NCI-H526 (cell line): ENCODE data around the gene SLA2.
A peak's percentile ranks its signal among the peaks of the same experiment; 100 is the strongest.
"Not testable (repeated sequence)": the region's sequence is repeated elsewhere in the genome, so short reads cannot be mapped to it uniquely, and the experiment has no call there.

Source experiments
- DNase-seq, 2 experiments: peaks; one replicate each; lab custom pipeline; 2025; lab: John Stamatoyannopoulos, UW

The SLA2 gene

DNA sequence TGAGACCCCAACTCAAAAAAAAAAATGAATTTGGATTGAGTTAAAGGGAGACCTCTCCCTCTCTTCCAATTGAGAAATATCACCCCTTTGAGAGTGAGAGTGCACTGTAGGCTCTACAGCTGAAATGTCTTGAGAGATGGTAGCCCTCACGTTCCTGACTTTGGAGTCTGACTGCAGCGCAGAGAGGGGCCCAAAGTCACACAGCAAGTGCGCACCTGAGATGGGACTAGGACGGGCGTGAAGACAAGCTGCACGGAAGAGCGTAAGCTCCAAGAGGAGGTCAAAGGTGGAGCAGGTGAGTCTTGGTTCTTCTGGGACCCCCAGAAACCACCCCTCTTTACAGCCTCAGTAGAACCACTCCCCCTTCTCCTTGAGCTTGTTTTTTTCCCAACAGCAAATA lies 643 bp downstream of the SLA2 start:
- no peak for DNase-seq

DNA sequence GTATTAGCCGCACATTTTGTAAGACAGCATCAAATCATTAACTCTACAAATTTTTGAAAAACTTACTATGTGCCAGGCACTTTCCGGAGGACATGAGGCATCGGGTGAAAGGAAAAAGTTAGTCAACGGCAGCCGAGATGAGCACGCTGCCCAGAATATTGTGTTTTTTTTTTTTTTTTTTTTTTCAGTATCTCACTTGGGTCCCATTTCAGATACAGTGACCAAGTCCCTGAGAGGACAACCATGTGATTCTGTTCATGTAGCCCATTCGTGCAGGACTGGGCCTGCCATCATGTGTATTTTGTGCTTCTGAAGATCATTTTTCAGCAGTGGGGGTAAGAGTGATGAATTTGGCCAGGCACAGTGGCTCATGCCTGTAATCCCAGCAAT lies 1.3 kb downstream of the SLA2 start:
- no peak for DNase-seq

DNA sequence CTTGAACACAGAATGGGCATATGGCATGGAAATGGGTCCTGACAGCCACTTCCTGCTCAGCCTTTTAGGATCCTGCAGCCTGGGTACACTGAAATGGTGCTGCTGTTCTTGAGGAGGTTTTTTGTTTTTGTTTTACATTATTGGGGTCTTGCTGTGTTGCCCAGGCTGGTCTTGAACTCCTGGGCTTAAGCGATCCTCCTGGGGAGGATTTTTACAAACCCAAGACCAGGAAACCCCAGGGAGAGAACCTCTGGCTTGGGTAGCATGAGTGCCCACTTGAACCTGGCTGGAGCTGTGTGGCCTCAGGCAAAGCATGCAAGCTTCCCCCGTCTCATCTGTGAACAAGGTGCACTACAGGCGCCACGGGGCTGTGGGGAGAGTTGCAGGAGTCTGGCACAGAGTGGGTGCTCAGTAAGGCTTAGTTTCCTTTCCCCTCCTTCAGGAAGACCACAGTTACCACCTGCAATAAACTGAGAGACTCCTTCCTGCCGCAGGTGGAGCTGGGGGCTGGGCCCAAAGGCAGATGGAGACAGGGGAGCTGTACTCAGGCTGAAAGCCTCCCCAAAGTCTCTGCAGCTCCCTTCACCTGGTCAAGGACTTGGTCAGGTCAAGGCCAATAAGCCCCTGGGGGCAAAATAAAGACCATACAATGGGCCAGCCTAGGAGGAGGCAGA lies 1.8 kb downstream of the SLA2 start:
- DNase-seq, result peak in 1 of 2 experiments; percentile 16

DNA sequence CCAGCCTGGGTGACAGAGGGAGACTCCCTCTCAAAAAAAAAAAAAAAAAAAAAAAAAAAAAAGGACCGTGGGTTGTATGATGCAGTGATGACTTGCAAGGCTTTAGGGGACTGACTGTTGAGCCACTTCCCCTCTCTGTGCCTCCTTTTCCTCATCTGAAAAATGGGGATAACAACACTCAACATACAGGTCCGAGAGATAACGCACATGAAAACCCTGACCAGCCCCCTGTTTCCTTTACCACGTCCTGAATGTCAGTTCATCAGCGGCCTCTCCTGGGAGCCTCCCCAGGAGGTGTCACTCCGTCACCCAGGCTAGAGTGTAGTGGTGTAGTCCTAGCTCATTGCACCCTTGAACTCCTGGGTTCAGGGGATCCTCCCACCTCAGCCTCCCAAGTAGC lies 3.9 kb downstream of the SLA2 start:
- DNase-seq, result no peak

DNA sequence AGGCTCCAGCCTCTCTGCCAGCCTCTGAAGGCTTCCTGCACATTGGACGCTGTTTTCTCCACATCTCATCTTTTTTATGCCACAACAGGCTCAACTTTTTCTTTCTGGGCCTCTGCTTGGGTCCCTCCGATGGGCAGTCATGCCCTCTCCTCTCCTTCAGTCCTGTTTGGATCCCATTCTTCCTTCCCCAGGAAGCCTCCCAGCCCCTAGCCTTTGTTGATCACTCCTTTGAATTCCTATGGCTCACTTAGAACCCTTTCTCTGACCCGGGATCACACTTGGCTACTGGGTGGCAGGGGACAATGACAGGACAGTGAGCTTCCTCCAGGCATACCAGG lies 4.5 kb downstream of the SLA2 start:
- DNase-seq, result no peak

DNA sequence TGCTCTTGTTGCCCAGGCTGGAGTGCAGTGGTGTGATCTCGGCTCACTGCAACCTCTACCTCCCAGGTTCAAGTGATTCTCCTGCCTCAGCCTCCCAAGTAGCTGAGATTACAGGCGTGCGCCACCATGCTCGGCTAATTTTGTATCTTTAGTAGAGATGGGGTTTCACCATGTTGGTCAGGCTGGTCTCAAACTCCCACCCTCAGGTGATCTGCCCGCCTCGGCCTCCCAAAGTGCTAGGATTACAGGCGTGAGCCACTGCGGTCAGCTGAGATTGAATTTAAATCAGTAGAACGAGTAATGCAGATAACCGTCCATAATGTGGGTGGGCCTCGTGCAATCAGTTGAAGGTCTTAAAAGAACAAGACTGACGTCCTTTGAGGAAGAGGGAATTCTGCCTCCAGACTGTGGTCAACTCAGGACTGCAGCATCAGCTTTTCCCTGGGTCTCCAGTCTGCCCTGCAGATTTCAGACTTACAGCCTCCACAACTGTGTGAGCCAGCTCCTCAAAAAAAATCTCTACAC lies 7.1 kb downstream of the SLA2 start:
- not testable (repeated sequence) for DNase-seq

DNA sequence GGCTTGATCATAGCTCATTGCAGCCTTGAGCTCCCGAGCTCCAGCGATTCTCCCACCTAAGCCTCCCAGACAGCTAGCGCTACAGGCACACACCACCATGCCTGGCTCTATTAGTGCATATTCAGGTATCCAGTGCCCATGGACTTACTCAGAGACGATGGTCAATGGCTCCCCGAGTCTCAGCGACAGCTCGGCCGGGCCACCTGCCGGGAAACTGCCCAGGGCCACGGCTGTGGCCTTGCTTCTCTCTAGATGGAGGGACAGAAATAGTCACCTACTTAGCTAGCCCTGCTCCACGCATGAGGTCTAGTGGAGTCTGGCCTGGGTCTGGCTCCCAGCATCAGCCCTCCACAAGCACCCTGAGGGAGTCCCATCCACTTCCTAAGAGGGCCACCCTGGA lies 11.7 kb downstream of the SLA2 start:
- no peak for DNase-seq

DNA sequence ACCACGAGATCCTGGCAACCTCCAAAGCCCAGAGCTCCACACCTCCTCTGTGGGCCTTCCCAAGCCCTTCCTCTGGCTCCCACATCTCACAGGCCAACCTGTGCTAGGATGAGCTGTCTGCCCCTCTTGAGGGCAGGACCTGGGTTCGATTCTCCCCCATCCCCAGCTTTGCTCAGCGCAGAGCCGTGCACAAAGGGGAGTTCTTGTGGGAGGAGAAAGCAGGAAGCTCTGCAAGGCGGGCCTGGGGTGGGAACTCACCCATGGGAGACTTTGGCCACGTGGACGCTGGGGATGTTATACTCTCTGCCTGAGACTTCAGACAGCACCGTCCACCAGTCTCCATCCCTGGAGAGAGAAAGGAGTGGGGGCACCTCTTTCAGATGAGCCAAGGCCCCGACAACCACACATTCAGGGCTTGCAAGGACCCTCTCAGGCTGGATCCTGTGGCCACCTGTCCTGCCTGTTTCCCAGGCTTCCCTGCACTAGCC lies 12.7 kb downstream of the SLA2 start:
- DNase-seq, result no peak

DNA sequence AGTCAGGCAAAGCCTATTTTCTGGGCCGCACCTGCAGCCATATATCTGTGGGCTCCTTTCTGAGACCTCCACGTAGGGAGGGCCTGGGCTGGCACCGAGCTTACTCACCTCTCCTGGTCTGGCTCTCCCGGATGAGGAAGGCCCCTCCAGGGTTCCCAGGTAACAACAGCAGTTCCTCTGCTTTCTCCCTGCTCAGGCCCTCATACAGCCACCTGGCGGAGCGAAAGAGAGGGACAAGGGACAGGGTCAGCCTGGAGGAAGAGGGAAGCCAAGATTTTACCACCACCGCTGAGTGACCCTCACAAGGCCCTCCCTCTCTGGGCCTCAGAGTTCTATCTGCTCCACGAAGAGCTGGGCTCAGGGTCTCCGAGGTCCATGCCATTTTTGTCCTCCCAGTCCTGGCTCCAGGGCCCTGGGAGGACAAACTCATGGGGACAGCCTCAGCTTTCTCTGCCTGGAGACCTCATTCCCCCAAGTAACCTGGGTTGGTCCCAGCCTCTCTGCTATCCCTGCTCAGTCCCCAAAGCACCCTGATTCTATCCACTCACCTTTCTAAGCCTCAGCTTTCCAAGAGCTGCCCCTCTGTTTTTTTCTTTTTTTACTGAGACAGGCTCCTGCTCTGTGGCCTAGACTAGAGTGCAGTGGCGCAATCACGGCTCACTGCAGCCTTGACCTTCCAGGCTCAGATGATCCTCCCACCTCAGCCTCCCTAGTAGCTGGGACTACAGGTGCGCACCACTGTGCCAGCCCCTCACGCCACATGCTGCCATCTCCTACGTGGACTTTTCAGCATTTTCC lies 13.3 kb downstream of the SLA2 start:
- DNase-seq, result no peak

DNA sequence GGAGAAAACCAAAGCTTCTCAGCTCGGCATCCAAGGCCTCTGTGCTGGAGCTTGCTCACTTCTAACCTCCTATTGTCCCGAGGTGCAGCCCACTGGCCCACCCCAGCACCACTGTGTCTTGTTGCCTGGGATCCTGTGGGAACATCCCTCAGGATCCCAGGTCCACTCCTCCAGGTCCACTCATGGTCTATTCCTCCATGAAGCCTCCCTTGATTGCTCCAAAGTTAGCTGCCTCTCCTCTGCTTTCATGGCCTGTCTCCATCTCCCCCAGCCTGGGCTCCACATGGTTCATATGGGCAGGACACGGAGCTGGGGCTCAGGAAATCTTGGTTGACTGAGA lies 13.9 kb downstream of the SLA2 start:
- DNase-seq, result no peak

DNA sequence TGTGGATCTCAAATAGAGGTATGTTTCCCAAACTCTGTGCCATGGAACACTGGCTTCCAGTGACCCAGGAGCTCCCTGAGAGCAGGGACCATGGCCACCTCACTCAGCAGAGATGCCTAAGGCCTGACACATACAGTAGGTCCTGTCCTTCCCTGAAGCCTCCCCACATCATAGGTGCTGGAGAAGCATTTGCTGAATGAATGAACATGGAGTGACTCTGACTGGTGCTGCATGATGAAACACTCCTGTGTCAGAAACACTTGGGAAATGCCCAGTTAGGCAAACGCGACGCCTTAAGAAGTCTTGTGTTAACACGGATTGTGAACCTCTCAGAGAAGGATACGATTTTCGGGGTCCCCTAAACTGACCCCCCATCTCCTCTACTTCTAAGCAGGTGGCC lies 14.3 kb downstream of the SLA2 start:
- no peak for DNase-seq

DNA sequence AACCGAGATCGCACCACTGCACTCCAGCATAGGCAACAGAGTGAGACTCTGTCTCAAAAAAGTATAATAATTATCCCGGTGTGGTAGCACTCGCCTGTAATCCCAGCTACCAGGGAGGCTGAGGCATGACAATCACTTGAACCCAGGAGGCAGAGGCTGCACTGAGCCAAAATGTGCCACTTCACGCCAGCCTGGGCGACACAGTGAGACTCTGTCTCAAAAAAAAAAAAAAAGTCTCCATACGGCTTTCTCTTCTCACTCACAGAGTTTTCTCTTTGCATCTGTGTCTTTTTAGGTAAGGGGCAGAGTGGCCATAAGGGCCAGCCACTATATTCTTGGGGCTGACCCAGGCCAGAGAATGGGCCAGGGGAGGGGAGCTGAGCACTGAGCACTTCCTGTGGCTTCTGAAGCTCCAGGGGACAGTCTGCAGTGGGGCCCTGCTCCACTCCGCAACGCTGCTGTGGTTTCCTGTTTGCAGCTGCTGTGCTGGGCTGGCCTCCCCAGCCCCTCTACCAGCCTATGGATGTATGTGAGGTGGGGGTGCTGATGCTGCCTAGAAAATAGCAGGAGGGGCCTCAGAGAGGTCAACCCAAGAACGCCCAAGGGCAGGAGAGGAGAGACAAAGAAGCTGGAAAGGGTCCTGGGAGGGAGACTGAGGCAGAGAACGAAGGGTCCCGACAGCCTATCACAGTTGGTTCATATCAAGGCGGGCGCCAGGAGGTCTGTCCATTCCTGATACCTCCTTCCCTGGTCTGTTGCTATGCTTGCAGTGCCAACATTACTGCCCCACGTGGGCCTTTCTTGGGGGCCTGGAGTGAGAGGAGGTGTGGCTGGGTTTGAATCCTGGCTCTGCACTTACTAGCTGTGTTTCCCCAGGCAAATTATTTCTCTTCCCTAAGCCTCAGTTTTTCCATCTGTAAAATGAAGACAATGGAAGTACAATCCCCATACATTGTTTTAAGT lies 16.0 kb downstream of the SLA2 start:
- DNase-seq, result no peak

DNA sequence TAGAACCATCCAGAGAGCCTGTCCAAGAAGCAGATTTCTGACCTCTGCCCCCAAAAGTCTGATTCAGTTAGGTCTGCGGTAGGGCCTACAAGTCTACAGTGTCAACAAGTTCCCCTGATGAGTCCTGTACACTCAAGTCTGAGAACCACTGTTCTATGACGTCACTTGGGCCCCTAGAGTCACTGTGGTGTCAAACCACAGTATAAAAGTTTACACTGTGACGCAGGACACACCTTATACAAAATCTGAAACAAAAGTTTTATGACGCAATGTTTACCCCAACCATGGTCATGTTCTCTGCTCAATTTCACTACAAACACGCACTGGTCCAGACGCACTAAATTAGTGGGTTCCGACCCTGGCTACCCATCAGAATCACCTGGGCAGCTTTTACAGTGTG lies 17.9 kb downstream of the SLA2 start:
- no peak for DNase-seq

DNA sequence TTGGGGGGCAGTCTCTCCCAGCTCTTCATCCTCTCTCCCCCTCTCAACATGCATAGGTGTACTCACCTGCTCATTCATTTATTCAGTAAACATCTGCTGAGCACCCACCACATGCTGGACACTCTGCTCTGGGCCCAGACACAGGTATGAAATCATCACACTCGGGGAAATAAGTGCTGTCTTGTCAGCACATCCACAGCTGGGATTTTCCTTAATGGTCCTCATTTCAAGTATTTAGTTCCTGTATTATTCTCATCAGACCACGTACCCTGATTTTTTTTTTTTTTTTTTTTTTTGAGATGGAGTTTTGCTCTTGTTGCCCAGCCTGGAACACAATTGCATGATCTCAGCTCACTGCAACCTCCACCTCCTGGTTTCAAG lies 21.1 kb downstream of the SLA2 start:
- no peak for DNase-seq

DNA sequence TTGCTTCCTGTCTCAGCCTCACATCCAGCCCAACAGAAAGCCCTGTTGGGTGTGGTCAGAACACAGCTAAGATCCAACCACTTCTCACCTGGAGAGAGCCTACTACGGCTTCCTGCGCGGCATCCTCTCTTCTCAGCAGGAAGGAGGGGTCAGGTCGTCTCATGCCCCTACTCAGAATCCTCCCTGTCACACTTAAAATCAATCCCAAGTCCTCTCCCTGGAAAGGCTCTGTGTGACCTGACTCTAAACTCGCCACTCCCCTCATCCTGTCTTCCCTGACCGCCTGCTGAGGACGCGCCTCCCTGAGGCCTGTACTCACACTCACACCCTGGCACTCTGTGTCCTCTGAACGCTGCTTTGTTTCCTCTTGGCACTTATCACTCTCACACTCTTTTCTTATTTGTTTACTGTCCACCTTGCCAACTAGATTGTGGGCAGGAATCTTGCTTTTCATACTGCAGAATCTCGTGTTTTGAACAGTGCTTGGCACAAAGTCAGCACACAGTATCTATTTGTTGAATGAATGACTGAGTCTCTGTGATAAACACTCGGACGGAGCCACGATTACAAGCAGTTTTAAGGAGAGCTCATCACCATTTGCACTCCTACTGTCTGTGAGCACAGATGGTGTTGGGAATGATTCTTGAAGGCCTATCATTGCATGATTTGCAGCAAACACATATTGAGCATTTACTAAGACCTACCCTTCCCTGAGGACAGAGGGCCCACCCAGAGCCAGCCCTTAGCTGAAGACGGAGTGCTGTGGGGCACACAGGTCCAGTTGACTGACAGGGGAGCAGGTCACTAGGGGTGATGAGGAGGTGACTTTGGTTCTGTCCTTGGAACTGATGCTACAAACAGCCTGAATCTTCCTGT lies 21.7 kb downstream of the SLA2 start:
- DNase-seq, result no peak

DNA sequence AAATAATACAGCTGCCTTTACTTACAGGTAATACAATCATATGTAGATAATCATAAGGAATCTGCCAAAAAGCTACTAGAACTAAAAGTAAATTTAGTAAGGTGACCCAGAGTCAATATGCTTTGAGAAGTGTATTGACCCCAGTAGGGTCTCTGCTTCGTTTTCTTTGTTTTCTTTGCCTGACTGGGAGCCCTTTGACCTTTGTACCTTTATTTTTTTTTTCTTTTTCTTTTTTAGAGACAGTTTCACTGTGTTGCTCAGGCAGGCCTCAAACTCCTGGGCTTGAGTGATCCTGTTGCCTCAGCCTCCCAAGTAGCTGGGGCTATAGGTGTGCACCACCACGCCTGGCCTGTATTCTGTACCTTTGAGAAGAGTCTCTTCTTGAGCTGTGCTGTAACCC lies 22.6 kb downstream of the SLA2 start:
- no peak for DNase-seq

DNA sequence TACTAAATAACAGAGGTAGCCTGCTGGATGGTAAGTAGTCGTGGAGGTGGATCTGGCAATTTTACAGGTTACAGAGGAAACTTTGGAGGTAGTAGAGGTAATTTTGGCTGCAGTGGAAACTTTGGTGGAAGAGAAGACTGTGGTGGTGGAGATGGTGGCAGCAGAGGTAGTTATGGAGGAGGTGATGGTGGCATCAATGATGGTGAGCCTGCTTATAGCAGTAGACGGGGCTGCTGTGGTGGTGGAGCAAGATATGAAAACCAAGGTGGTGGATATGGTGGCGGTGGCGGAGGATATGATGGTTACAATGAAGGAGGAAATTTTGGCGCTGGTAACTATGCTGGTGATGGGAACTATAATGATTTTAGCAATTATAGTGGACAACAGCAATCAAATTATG lies 25.1 kb downstream of the SLA2 start:
- DNase-seq, result no peak

DNA sequence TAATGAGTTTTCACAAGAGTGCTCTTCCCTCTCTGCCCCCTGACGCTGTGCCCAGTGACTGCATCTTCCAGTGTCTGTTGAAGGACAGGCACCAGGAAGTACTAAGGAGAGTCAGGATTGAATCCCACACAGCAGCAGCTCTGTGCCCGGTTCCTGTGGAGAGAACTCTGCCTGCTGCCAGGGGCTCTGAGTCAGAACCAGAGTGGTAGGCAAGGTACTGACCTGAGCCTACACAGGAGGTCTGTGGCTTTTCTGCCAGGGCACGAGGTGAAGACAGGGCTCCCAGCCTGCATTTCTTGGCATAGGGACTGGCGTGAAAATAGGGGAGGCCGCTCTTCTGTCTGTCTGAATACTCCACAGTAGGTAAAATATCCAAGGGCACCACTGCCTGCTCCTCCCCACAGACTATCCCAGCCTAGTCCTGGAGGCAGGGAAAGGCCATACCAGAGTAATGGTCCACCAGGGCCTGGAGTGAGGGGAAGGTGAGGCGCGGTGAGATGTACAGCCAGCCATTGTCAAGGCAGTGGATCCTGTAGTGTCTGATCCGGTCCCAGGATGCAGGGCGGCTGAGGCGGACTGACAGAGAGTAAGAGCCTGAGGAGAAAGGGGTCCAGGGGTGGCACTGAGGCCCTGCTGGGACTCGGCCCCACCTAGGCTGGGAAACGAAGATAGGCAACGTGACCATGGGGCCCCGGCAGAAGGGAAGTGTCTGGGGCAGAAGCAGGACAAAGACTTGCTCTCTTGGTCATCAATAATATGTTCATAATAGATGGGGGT lies 31.0 kb downstream of the SLA2 start:
- no peak for DNase-seq

DNA sequence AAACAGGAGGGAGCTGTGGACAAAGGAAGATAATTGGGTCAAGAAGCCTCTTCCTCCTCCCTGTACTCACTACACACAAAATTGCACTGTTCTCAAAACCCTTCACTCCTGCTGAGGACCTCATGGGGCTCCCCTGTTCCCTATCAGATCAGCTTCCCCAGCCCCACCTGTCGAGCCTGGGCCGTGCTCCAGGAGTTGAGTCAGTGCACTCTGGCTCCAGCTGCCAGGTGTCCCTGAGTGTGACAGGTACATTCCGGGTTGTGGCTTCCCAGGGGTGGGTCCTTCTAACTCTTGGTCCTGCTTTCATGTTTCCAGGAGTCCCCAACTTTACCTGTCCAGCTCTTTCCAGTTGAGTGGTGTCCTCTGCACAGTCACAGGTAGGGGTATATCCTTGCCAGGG lies 32.0 kb downstream of the SLA2 start:
- no peak for DNase-seq

DNA sequence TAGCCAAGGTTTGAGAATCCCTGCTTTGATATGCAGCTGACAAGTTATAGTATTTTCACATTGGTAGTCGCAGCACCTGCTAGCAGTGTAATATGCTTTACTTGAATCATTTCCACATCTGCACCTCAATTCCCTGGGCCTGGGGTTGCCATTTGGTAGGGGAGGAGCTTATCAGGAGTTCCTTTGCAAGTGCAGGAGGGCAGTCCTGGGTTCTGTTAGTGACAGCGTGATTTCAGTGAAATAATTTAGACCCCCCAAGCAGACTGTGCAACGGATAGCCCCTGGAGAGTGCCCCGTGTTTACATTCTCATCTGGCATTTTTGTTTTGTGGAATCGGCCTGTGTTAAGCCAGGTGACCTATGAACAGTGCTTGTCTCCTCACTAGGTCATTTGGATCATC lies 34.4 kb downstream of the SLA2 start:
- DNase-seq, result no peak

DNA sequence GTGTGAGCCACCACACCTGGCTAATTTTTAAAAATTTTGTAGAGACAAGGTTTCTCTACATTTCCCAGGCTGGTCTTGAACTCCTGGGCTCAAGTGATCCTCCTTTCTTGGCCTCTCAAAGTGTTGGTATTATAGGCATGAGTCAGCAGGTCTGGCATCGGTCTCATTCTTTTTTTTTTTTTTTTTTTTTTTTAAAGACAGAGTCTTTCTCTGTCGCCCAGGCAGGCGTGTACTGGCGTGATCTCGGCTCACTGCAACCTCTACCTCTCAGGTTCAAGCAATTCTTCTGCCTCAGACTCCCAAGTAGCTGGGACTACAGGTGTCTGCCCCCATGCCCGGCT lies 37.6 kb downstream of the SLA2 start:
- not testable (repeated sequence) for DNase-seq
